ENCODE data around the gene CEACAM20. TPM values are rescaled to one million over a fixed set of nuclear protein-coding genes. Genes with fewer than 3 reads are reported as not detected.
"Not testable (repeated sequence)": the region's sequence is repeated elsewhere in the genome, so short reads cannot be mapped to it uniquely, and the experiment has no call there.

The CEACAM20 gene
- total and polyA plus RNA-seq, 10 of the 15 experiments (the other 5 are each of a cell fraction or from before 2014, with no cell fraction given): not detected

GRCh38 chr19:44551850-44552249 lies 22.4 kb upstream of the CEACAM20 start:
- no peak for ATAC-seq
- RAD21 ChIA-PET (ENCODE audit: unreplicated experiment): no interaction called here

GRCh38 chr19:44550976-44551375 lies 21.5 kb upstream of the CEACAM20 start:
- in situ Hi-C loops (cut with MboI); ATAC-seq; H3K27ac ChIP-seq (ENCODE audit: control insufficient read depth, insufficient read depth); DNase-seq (ENCODE audit: low read depth, low spot score); FAIRE-seq; RAD21 ChIA-PET (ENCODE audit: unreplicated experiment); H3K4me3 ChIP-seq; H3K4me1 ChIP-seq (ENCODE audit: control insufficient read depth, insufficient read depth, low read length); H3K9me3 ChIP-seq (replicated peaks; ENCODE audit: control insufficient read depth, insufficient read depth, low read length); H3K27me3 ChIP-seq (replicated peaks in 1 of 2; ENCODE audit: control insufficient read depth in 2 of 2, insufficient read depth in 2 of 2, low read length in 1 of 2); SMC1A ChIA-PET (ENCODE audit: uncharacterized antibody, unreplicated experiment); H2AFZ ChIP-seq (ENCODE audit: control insufficient read depth, low read depth, low read length); H3K4me2 ChIP-seq (ENCODE audit: control insufficient read depth, insufficient read depth); H3K9ac ChIP-seq (ENCODE audit: control insufficient read depth, insufficient read depth, low read length); POLR2A ChIA-PET; intact Hi-C loops (cut with micrococcal nuclease; ENCODE audit: unreplicated experiment); H3K79me2 ChIP-seq (ENCODE audit: control insufficient read depth, insufficient read depth, low read length); H3K36me3 ChIP-seq (ENCODE audit: control insufficient read depth in 2 of 2, insufficient read depth in 2 of 2, low read length in 1 of 2); CTCF ChIA-PET; BruUV-seq (replicated peaks); H4K20me1 ChIP-seq (ENCODE audit: control insufficient read depth, insufficient read depth): not testable (repeated sequence)
- WGBS (ENCODE audit: insufficient coverage, insufficient replicate concordance, low lambda C conversion rate, missing lambda C conversion rate): 95% methylated on average over 37 of the region's 37 CpGs

More at GRCh38 chr19:44551850-44552249, 22.4 kb upstream of the CEACAM20 start:
- no peak overlapping the region for H3K4me2 ChIP-seq (ENCODE audit: control insufficient read depth, insufficient read depth)
- BruUV-seq (replicated peaks): no TSS peak
- FAIRE-seq (no peak), DNase-seq (ENCODE audit: low read depth, low spot score) (no peak)
- POLR2A ChIA-PET: no interaction called here
- H3K4me1 ChIP-seq (ENCODE audit: control insufficient read depth, insufficient read depth, low read length): no peaks in the 10 kb centered on the region
- no peaks in the 10 kb centered on the region for H3K79me2 ChIP-seq (ENCODE audit: control insufficient read depth, insufficient read depth, low read length)
- in situ Hi-C loops (cut with MboI): no loop called here
- WGBS (ENCODE audit: insufficient coverage, insufficient replicate concordance, low lambda C conversion rate, missing lambda C conversion rate): 49% methylated on average over 5 of the region's 5 CpGs
- H3K27me3 ChIP-seq (replicated peaks in 1 of 2; ENCODE audit: control insufficient read depth in 2 of 2, insufficient read depth in 2 of 2, low read length in 1 of 2): no peaks in the 10 kb centered on the region
- no peaks in the 10 kb centered on the region; the same call in 2 of the 3 replicates for H3K9me3 ChIP-seq (replicated peaks; ENCODE audit: control insufficient read depth, insufficient read depth, low read length)
- H3K9ac ChIP-seq (ENCODE audit: control insufficient read depth, insufficient read depth, low read length): no peak overlapping the region
- TF ChIP-seq, protein P1, sequence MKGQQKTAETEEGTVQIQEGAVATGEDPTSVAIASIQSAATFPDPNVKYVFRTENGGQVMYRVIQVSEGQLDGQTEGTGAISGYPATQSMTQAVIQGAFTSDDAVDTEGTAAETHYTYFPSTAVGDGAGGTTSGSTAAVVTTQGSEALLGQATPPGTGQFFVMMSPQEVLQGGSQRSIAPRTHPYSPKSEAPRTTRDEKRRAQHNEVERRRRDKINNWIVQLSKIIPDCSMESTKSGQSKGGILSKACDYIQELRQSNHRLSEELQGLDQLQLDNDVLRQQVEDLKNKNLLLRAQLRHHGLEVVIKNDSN (IDR thresholded peaks at IDR 0.05; ENCODE audit: borderline replicate concordance, extremely low read length, insufficient read depth, low read depth, low read length): no peak
- no peak overlapping the region for H3K27ac ChIP-seq (ENCODE audit: control insufficient read depth, insufficient read depth)
- H2AFZ ChIP-seq (ENCODE audit: control insufficient read depth, low read depth, low read length): no peak overlapping the region
- intact Hi-C loops (cut with micrococcal nuclease; ENCODE audit: unreplicated experiment): no loop called here
- H3K36me3 ChIP-seq (ENCODE audit: control insufficient read depth in 2 of 2, insufficient read depth in 2 of 2, low read length in 1 of 2): no peaks in the 10 kb centered on the region
- CTCF ChIA-PET: no interaction called here
- SMC1A ChIA-PET (ENCODE audit: uncharacterized antibody, unreplicated experiment): no interaction called here
- no peak overlapping the region for H3K4me3 ChIP-seq
- no peaks in the 10 kb centered on the region for H4K20me1 ChIP-seq (ENCODE audit: control insufficient read depth, insufficient read depth)

Data from GM12878 (cell line).